Endothelial cell of umbilical vein (primary cell): Measurements from ENCODE around the gene KCND2. TPM values are rescaled to one million over a fixed set of nuclear protein-coding genes. Genes with fewer than 3 reads are reported as not detected.

Experiments used
- BruUV-seq: library from RNA; stranded (reverse); fragments of 400-500 nt; replicated peaks from 2 replicates; lab custom pipeline; 2021; lab: Mats Ljungman, UMichigan
- CTCF ChIA-PET: fragments of 300-600, 350-600 bp; sonication (Branson Sonifier 250); formaldehyde crosslinking; loops from one replicate; lab custom pipeline; 2021; ENCODE audit warnings: antibody characterized with exemption, inconsistent platforms; lab: Charles Lee
- POLR2A ChIA-PET: fragments of 300-600, 350-600 bp; sonication (Branson Sonifier 250); formaldehyde crosslinking; loops from one replicate; lab custom pipeline; 2021; ENCODE audit warnings: antibody characterized with exemption, inconsistent platforms; lab: Charles Lee
- DNase-seq: peaks from one replicate; pipeline ENCODE4 v3.0.0-alpha.2; 2011; ENCODE audit warnings: low read depth, low spot score
- FAIRE-seq: peaks from 2 replicates; lab custom pipeline; 2011; peaks lifted over from hg19 to GRCh38; lab: Jason Lieb, UNC
- H2AFZ ChIP-seq: 2 replicates; pipeline ENCODE4 v1.6.0; 2012; ENCODE audit warnings: low read depth, low read length, control low read depth, inconsistent platforms
- H3K27ac ChIP-seq: 2 replicates; pipeline ENCODE4 v1.5.1; 2011; ENCODE audit warnings: low read depth, mild to moderate bottlenecking, control low read depth, low read length, moderate library complexity; ENCODE audit not compliant: insufficient read depth
- H3K27me3 ChIP-seq, 2 experiments: 2 replicates each; pipeline versions ENCODE4 v1.6.0 to v1.6.1; 2011; ENCODE audit warnings: low read length in 2 of 2, mixed read lengths in 1 of 2; ENCODE audit not compliant: control insufficient read depth in 2 of 2, insufficient read depth in 2 of 2
- H3K36me3 ChIP-seq, 2 experiments: 2 replicates in 1 of 2; 3 replicates in 1 of 2; pipeline ENCODE4 v1.5.1; 2011; ENCODE audit warnings: low read length in 2 of 2, mild to moderate bottlenecking in 1 of 2, moderate library complexity in 1 of 2; ENCODE audit not compliant: control insufficient read depth in 2 of 2, insufficient read depth in 2 of 2; ENCODE audit errors: extremely low read depth in 1 of 2
- H3K4me1 ChIP-seq: 3 replicates; pipeline ENCODE4 v1.5.1; 2011; ENCODE audit warnings: mild to moderate bottlenecking, low read length; ENCODE audit not compliant: control insufficient read depth, insufficient read depth; ENCODE audit errors: extremely low read depth
- H3K4me2 ChIP-seq: 2 replicates; pipeline ENCODE4 v1.6.1; 2011; ENCODE audit warnings: low read length, control low read depth, mixed read lengths; ENCODE audit not compliant: insufficient read depth
- H3K4me3 ChIP-seq, 3 experiments: fragments of 200-600 bp in 1 of 3; sonication (generic), shearing (Covaris generic) in 1 of 3; replicated peaks in 1 of 3; 2 replicates each; pipeline ENCODE4 v1.5.1; 2011 to 2016; ENCODE audit warnings: control low read depth in 3 of 3, low read length in 3 of 3, mild to moderate bottlenecking in 2 of 3, inconsistent platforms in 1 of 3, low read depth in 1 of 3, moderate library complexity in 1 of 3; ENCODE audit not compliant: insufficient read depth in 1 of 3
- H3K79me2 ChIP-seq: 2 replicates; pipeline ENCODE4 v1.6.0; 2012; ENCODE audit warnings: low read length, inconsistent platforms; ENCODE audit not compliant: control insufficient read depth, insufficient read depth
- H3K9ac ChIP-seq: replicated peaks from 2 replicates; pipeline ENCODE3; 2011; ENCODE audit warnings: low read length, control low read depth; ENCODE audit not compliant: insufficient read depth; ENCODE audit errors: extremely low read depth
- H3K9me1 ChIP-seq: replicated peaks from 3 replicates; pipeline ENCODE4 v1.6.0; 2011; ENCODE audit warnings: mild to moderate bottlenecking, low read length; ENCODE audit not compliant: control insufficient read depth, insufficient read depth; ENCODE audit errors: extremely low read depth
- H3K9me3 ChIP-seq: replicated peaks from 2 replicates; pipeline ENCODE4 v1.5.1; 2012; ENCODE audit warnings: low read length, inconsistent platforms; ENCODE audit not compliant: control insufficient read depth, insufficient read depth
- H4K20me1 ChIP-seq: replicated peaks from 2 replicates; pipeline ENCODE3; 2011; ENCODE audit warnings: mild to moderate bottlenecking, low read length; ENCODE audit not compliant: control insufficient read depth, insufficient read depth; ENCODE audit errors: extremely low read depth
- CTCF ChIP-seq, 2 donors: IDR thresholded peaks; 1 replicate in 1 of 2; 2 replicates in 1 of 2; pipeline ENCODE4 v1.5.1; 2011; ENCODE audit warnings: low read length in 2 of 2, mild to moderate bottlenecking in 2 of 2, moderate library complexity in 2 of 2, control low read depth in 1 of 2, inconsistent platforms in 1 of 2, low read depth in 1 of 2; ENCODE audit not compliant: insufficient read depth in 1 of 2; ENCODE audit errors: extremely low read depth in 1 of 2
- EZH2 ChIP-seq: IDR thresholded peaks from 2 replicates; pipeline ENCODE4 v1.6.1; 2012; ENCODE audit warnings: borderline replicate concordance, low read depth, mild to moderate bottlenecking, moderate library complexity, low read length, inconsistent platforms; ENCODE audit not compliant: severe bottlenecking
- FOS ChIP-seq: IDR thresholded peaks from 2 replicates; pipeline ENCODE4 v1.6.1; 2011; ENCODE audit warnings: mild to moderate bottlenecking, low read length, moderate library complexity, borderline replicate concordance; ENCODE audit not compliant: insufficient read depth
- GATA2 ChIP-seq: IDR thresholded peaks from 2 replicates; pipeline ENCODE4 v1.7.0; 2011; ENCODE audit warnings: low read depth, mild to moderate bottlenecking, moderate library complexity, mixed read lengths, low read length; ENCODE audit not compliant: insufficient read length, insufficient read depth
- JUN ChIP-seq: IDR thresholded peaks from 2 replicates; pipeline ENCODE4 v1.6.1; 2011; ENCODE audit warnings: borderline replicate concordance, low read depth; ENCODE audit not compliant: insufficient read length, insufficient read depth
- MYC ChIP-seq: IDR thresholded peaks from one replicate; pipeline ENCODE4 v1.6.1; 2011; ENCODE audit warnings: mild to moderate bottlenecking, low read depth, low read length
- POLR2A ChIP-seq: IDR thresholded peaks from 2 replicates; pipeline ENCODE4 v1.6.1; 2012; ENCODE audit warnings: low read depth, mild to moderate bottlenecking, control low read depth, low read length
- POLR2AphosphoS5 ChIP-seq: IDR thresholded peaks from 2 replicates; pipeline ENCODE4 v1.6.1; 2012; ENCODE audit warnings: low read depth, mild to moderate bottlenecking, control low read depth, low read length, moderate library complexity; ENCODE audit not compliant: insufficient read depth
- dilution Hi-C: fragments of 300-500 bp; cut with MboI; formaldehyde crosslinking; loops from one replicate; pipeline ENCODE4 v1.15.0; 2019; ENCODE audit warnings: low sequenced_read_pairs; ENCODE audit not compliant: extremely low pct_ligation_motif_present
- intact Hi-C: fragments of 100-400 bp; cut with micrococcal nuclease; formaldehyde crosslinking; loops from one replicate; pipeline ENCODE4 v1.10.0; 2022
- polyA plus RNA-seq, 4 experiments: library from polyadenylated mRNA; depleted of rRNA in 3 of 4; stranded (reverse) in 3 of 4; unstranded in 1 of 4; fragments of >200 nt; gene quantifications; 2 replicates each; pipeline versions ENCODE4 v1.2.1 to v1.2.3, GENCODE V29; 2011 to 2012; ENCODE audit warnings: missing spikeins in 1 of 4
- total RNA-seq: library from RNA; stranded (reverse); gene quantifications from 2 replicates; pipeline ENCODE4 v1.2.3, GENCODE V29; 2021
- TF ChIP-seq, protein P1 (sequence below): IDR thresholded peaks from 2 replicates; pipeline ENCODE4 v1.6.1; 2011; ENCODE audit not compliant: insufficient read depth, insufficient read length

The KCND2 gene
- total and polyA plus RNA-seq, 2 donors (not counting 3 experiments of a cell fraction or from before 2014, with no cell fraction given) = not detected

DNA sequence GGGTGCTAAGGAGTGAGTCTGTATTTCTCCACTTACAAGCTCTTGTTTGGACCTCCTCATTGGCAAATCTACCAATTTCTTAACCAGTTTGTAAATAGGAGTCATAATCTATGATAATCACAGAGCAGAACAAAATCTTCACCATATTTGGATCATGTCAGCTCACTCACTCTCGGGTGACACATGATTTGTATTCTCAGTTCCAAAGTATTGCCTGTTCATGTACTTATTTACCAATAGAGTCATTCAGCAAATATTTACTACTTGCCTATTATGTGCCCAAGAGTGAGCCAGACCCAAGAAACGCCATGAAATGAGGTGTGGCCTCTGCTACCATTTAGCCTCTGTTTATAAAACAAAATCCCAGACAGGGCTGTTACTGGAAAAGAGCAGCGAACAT lies 470.2 kb downstream of the KCND2 start:
- ChIA-PET CTCF (no interaction called here), POLR2A (no interaction called here)
- no peak overlapping the region for H2AFZ ChIP-seq
- H3K79me2 ChIP-seq = no peaks in the 10 kb centered on the region
- dilution Hi-C loops (no loop called here), intact Hi-C loops (no loop called here)
- H3K4me2 ChIP-seq = no peak overlapping the region
- H3K9me3 ChIP-seq = no peaks in the 10 kb centered on the region
- H3K36me3 ChIP-seq = no peaks in the 10 kb centered on the region
- DNase-seq = no peak
- FAIRE-seq = no peak
- no peaks in the 10 kb centered on the region for H3K27me3 ChIP-seq
- H3K27ac ChIP-seq = no peak overlapping the region
- no peaks in the 10 kb centered on the region for H3K4me1 ChIP-seq
- no TSS peak for BruUV-seq
- TF ChIP-seq FOS (no peak), CTCF (IDR thresholded peaks at IDR 0.05; ENCODE audit: extremely low read depth in 1 of 2, insufficient read depth in 1 of 2, low read depth in 1 of 2, low read length in 2 of 2) (no peak), POLR2AphosphoS5 (no peak), POLR2A (no peak), EZH2 (no peak), GATA2 (no peak), MYC (no peak), JUN (no peak)
- TF ChIP-seq, protein P1, sequence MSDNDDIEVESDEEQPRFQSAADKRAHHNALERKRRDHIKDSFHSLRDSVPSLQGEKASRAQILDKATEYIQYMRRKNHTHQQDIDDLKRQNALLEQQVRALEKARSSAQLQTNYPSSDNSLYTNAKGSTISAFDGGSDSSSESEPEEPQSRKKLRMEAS = no peak
- H3K9ac ChIP-seq = no peak overlapping the region
- H3K9me1 ChIP-seq = no peaks in the 10 kb centered on the region
- H3K4me3 ChIP-seq = no peak overlapping the region
- H4K20me1 ChIP-seq = no peaks in the 10 kb centered on the region
